NCI-H524 treated with DMSO at 0.1 percent for 48 hours (cell line): ENCODE data around the gene TUBB.
A peak's percentile ranks its signal among the peaks of the same experiment; 100 is the strongest.
"Not testable (repeated sequence)": the region's sequence is repeated elsewhere in the genome, so short reads cannot be mapped to it uniquely, and the experiment has no call there.

Source experiments
- DNase-seq: peaks from one replicate; lab custom pipeline; 2025; lab: John Stamatoyannopoulos, UW

The TUBB gene

GRCh38 chr6:30687659-30688431, 32.3 kb upstream of the TUBB start:
- no peak for DNase-seq

DNA sequence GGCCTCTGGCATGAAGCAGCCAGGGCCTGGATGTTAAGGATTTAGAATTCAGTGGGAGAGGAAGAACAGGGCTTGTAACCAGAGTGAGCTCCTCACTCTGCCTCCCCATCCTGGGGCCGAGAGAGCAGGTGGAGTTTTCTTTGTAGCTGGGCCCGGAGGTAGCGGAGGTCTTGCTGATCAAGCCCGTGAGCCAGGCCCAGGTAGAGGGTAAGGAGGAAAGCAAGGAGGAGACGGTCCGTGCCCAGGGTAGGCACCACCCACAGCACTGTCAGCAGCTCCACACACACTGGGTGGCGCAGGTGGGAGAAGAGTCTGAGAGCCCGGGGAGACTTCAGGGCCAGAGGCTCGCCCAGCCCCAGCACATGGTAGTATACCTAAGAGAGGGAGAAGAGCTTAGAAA, 31.6 kb upstream of the TUBB start:
- no peak for DNase-seq

DNA sequence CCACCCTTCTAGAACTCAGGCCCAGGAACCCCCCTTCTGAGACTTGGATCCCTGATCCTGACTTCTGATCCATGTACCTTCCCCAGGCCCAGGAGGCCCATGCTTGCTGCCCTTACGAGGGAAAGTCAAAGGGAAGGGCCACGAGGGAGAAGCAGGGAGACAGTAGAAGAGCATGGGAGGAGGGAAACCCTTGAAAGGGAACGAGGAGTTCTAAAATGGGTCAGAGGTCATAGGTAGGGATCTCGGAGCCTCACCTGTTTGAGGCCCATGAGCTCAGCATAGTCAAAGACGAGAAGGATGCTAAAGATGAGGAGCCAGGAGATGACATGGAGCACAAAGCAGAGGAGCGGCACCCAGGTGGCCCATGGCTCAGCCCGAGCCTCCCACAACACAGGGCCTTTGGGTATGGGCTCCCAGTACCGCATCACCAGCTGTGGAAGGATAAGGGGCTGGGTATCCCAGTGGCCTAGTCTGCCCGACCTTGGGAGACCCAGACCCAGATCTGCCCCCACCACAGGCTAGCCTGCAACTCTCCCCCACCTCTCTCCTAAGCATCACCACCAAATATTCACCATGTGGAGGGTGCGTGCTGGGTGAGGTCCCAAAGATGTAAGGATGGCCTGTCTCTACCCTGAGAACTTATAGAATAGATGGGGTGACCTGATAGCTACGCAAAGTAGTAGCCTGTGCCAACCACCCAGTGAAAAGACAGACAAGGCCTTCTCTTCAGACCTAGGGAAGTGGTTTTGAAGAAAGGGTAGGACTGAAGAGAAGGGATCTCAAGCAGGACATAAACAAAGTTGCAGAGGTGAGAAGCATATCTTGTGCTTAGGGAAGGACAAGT, 30.9 kb upstream of the TUBB start:
- DNase-seq, result no peak

GRCh38 chr6:30689985-30690384, 30.2 kb upstream of the TUBB start:
- DNase-seq, result no peak

DNA sequence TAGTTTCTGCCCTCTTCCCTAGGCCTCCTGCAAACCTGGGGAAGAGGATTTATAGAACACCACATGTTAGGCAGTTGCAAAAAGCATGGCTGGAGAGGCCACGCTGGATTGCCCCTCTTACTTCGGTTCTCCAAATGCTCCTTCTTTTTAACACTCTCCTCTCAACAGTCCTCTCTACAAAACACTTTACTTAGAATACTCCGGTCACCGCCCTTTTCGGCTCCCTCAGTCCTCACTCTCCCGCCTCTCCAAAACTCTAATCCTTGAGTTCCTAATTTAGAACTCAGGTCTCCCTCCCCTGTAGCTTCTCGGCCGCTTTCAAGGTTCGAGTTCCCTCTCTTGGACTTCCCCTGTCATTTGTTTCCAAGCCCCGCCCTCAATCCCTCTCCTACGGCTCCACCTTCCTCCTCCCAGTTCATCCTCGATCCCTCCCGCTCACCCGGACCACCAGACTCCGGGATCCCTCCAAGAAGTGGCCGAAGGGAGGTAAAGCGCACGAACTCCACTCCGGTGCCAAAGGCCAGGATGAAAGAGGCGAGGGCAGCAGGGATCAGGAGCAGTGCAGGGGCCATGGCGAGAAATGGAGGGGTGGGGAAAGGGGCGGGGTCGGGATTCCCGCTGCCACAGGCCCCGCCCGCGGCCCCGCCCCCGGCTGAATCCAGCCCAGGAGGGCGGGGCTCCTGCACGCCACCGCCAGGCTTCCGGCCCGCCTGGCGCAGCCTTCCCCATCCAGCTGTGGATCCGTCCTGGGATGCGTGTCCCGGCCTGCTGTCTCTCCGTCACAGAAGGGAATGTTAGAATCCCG, 29.5 kb upstream of the TUBB start, which contains the start of gene NRM:
TSS of gene NRM (minus strand) at position 582 of the 805 bp plus-strand sequence. CDS start at position 572, 10 bp downstream.
- peak; percentile 56 for DNase-seq

DNA sequence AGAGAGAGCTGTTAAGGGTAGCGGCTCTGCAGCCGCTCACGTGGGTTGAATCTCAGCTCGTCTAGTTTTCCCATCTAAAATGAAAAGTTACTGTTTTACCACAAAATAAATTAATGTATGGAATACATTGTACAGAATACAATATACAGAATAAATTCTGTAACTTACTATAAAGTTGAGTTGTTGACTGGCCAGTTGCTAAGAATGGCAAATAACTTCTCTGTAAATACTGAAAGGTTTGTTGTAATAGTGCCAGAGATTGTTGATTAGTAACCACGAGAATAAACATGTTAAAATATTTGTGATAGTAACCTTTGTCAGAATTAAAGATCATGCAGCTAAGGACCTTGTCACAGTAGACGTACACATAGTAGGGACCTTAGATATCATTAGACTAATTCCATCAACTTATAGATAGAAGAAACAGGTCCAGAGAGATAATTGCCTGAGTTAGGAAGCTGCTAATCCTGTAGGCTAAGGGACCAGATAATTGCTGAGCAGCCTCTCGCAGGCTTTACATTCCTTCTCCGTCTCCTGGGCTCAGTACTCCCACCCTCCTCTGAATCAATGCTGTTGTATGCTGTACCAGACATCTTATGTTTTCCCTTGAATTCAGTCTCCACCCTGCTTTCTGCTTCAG, 28.8 kb upstream of the TUBB start:
- DNase-seq, result no peak

- no peak for DNase-seq
Observed at GRCh38 chr6:30696432-30696831, 23.7 kb upstream of the TUBB start.

GRCh38 chr6:30700340-30700739, 19.8 kb upstream of the TUBB start:
- DNase-seq, result no peak

DNA sequence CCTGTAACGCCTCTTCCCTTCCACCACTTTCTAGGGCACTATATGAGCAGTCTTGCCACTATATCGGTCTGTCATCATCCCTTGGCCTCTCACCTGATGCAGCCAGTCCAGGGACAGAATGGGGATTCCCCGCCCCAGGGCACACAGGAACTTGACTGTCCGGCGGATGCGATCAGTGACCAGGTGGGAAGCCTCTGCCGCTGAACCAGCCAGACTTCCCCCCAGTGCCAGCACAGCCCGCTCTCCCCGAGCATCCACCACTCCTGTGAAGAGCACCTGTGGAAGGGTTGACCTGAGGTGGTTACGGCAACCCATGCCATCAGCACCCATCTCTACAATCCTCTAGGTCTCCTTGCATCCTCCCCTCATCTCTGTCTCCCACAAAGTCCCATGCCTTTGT, 17.1 kb upstream of the TUBB start:
- no peak for DNase-seq

- no peak for DNase-seq
Observed at GRCh38 chr6:30703821-30704220, 16.3 kb upstream of the TUBB start.

- no peak for DNase-seq
Observed at GRCh38 chr6:30705620-30706019, 14.5 kb upstream of the TUBB start.

DNA sequence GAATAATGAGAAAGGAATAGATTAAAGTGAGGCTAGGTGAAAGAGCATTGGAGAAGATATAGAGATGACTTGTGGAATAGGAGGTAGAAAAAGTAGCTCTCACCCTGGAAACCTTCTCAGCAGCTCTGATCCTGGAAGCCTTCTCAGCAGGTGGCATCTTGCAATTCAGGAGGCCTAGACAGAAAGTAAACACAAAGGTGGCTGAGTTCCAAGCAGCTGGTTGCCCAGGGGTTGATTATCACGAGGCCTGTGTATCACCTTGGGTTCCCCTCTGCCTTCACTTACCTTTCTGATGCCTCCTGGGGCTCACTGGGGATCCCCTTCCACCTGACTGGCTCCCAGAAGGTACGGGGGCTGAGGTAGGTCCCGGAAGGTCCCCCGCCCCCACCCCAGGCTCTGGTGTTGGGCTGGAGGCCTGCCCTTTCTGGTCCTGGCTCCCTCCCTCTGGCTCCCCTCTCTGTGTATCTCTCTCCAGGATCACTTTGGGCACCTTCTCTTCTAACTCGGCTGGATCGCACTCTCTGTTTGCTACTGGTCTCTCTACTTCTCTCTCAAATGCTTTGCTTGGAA, 12.8 kb upstream of the TUBB start:
- no peak for DNase-seq

GRCh38 chr6:30709101-30709868, 10.9 kb upstream of the TUBB start:
- no peak for DNase-seq

DNA sequence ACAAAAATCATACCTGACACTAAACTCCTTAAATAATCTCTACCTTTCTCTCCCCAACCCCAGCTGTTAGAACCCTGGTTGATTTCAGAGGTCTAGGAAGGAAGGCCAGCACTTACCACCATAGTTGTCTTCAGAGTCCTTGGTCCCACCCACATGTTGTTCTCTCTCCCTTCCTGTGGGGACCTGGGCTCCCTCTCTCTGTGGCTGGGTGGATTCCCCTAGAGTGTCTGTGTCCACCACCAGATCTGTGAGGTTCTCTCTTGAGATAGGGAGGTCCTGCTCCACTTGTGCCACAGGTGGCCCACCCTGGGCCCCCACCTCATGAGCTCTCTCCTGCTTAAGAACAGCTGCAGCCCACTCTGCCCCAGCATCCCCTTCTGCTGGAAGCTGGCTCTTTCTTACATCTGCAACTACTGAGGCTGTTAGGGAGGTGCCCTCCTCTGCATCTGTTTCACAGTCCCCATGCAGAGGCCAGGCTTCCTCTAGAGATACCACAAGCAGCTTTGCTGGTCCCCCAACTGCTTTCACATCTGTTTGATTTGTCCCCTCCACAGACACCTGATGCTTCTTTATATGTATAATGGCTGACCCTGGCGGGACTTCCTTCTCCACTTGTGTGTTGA, 8.3 kb upstream of the TUBB start:
- DNase-seq, result no peak

DNA sequence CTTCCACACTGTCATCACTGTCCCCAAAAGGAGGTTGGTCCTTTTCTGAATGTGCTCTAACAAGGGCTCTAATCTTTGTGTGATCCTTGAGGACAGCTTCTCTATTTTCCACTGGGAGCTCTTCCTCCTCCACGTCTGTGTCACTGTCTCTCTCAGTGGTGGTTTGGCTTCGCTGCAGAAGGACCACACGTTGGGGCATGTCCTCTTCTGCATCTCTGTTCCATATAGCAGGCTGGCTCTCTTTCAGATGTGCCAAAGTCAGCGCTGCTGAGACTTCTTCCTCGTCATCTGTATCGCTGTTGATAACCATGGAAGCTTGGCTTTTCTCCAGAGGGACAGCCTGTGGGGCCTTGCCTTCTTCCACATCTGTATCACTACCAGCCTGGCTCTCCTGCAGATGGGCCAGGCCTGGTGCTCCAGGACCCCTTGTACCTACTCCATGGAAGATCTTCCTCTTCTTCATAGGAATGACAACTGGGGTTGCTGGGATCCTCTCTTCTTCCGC, 7.7 kb upstream of the TUBB start:
- no peak for DNase-seq

GRCh38 chr6:30714263-30714662, 5.9 kb upstream of the TUBB start:
- no peak for DNase-seq

DNA sequence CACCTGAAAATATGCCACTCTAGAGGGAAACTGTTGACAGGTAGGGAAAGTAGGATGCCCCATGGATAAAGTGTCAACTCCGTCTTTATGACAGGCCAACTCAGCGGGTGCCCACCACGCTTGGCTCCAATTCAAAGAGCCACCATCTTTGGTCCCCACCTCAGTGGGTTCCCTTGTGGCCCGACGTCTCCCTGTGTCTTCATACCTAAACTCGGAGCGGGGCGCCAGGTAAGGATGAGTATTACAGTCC, 3.3 kb upstream of the TUBB start:
- no peak for DNase-seq

- peak; percentile 99 for DNase-seq
Observed at GRCh38 chr6:30717129-30717844, 2.9 kb upstream of the TUBB start, which contains the start of gene MDC1. Gene MDC1, minus strand, starts transcription at chr6:30717281. Its CDS starts 2,106 bp downstream, at chr6:30715175.

- DNase-seq, result not testable (repeated sequence)
Observed at GRCh38 chr6:30717845-30718720, 2.1 kb upstream of the TUBB start.
